Measurements from ENCODE around the gene SLC38A3.

DNA sequence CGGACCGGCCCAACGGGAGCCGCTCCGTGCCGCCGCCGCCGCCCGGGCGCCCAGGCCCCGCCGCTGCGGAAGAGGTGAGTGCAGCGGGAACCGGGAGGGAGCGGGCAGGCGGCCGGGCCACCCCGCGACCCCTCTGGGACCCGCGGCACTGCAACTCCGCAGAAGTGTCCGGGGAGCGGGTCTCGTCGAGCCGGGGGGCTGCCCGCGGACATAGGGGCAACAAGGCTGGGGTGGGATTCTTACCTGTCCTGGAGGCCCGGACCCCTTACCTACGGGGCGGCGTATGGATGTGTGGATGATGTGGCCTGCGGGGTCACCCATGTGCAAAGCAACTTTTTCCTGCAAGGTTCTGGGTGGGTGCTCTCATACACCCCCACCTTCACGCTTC is 49.6 kb upstream of the SLC38A3 start:
- TF ChIP-seq, protein P1, sequence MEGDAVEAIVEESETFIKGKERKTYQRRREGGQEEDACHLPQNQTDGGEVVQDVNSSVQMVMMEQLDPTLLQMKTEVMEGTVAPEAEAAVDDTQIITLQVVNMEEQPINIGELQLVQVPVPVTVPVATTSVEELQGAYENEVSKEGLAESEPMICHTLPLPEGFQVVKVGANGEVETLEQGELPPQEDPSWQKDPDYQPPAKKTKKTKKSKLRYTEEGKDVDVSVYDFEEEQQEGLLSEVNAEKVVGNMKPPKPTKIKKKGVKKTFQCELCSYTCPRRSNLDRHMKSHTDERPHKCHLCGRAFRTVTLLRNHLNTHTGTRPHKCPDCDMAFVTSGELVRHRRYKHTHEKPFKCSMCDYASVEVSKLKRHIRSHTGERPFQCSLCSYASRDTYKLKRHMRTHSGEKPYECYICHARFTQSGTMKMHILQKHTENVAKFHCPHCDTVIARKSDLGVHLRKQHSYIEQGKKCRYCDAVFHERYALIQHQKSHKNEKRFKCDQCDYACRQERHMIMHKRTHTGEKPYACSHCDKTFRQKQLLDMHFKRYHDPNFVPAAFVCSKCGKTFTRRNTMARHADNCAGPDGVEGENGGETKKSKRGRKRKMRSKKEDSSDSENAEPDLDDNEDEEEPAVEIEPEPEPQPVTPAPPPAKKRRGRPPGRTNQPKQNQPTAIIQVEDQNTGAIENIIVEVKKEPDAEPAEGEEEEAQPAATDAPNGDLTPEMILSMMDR (IDR thresholded peaks at IDR 0.05), result no peak
- no peak for TF ChIP-seq POLR2AphosphoS5 (IDR thresholded peaks at IDR 0.05; ENCODE audit: low read depth, low read length)

Data from Panc1 (cell line).